ENCODE results near the gene DIAPH2. TPM values are rescaled to one million over a fixed set of nuclear protein-coding genes. Genes with fewer than 3 reads are reported as not detected.
A peak's percentile ranks its signal among the peaks of the same experiment; 100 is the strongest.

Gene DIAPH2
- total RNA-seq, 1 donor from 2014 or later = 34.2 TPM

DNA sequence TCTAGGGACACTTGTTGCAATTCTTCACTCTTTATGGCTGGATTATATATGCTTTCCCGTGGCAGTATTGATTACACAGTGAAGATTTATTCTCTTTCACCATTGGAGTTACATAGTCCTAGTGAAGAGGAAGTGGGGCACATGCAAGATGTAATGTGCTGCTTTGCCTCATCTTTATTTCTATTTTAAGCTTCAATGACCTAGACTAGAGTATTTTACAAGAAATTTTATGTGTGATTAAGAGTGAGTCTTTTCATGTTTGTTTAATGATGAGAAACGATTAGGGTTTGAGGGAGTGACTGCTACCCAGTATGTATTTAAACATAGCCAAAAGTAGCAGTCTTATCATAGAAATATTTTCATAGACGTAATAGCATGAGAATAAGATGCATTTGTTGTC is 30.8 kb downstream of the DIAPH2 start:
- Histone ChIP-seq H3K4me1 (peaks cover 7% of the 10 kb centered on the region), H3K36me3 (no peaks in the 10 kb centered on the region), H3K27ac (no peak overlapping the region), H3K27me3 (ENCODE audit: low read depth) (no peaks in the 10 kb centered on the region), H3K4me3 (no peak overlapping the region), H3K9me3 (no peaks in the 10 kb centered on the region)
- DNase-seq = no peak
- peak in 1 of 2 donors; percentile 29 for ATAC-seq
- TF ChIP-seq, protein P1, sequence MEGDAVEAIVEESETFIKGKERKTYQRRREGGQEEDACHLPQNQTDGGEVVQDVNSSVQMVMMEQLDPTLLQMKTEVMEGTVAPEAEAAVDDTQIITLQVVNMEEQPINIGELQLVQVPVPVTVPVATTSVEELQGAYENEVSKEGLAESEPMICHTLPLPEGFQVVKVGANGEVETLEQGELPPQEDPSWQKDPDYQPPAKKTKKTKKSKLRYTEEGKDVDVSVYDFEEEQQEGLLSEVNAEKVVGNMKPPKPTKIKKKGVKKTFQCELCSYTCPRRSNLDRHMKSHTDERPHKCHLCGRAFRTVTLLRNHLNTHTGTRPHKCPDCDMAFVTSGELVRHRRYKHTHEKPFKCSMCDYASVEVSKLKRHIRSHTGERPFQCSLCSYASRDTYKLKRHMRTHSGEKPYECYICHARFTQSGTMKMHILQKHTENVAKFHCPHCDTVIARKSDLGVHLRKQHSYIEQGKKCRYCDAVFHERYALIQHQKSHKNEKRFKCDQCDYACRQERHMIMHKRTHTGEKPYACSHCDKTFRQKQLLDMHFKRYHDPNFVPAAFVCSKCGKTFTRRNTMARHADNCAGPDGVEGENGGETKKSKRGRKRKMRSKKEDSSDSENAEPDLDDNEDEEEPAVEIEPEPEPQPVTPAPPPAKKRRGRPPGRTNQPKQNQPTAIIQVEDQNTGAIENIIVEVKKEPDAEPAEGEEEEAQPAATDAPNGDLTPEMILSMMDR (IDR thresholded peaks at IDR 0.05) = no peak
- intact Hi-C loops (cut with DNase I) = no loop called here

DNA sequence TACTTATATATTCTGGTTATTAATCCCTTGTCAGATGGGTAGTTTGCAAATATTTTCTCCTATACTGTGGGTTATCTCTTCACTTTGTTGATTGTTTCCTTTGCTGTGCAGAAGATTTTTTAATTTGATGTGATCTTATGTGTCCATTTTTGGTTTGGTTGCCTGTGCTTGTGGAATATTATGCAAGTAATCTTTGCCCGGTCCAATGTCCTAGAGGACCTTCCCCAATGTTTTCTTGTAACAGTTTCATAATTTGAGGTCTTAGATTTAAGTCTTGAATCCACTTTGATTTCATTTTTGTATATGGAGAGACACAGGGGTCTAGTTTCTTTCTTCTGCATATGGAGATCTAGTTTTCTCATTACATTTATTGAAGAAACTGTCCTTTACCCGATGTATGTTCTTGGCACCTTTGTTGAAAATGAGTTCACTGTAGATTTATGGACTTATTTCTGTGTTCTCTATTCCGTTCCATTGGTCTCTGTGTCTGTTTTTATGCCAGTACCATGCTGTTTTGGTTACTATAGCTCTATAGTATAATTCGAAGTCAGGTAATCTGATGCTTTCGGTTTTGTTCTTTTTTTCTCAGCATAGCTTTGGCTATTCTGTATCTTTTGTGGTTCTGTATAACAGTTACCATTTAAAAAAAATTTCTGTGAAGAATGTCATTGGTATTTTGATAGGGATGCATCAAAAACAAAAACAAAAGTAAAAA is 34.7 kb downstream of the DIAPH2 start:
- intact Hi-C loops (cut with DNase I) = no loop called here
- TF ChIP-seq, protein P1 (IDR thresholded peaks at IDR 0.05) = no peak
- Histone ChIP-seq H3K4me1 (peaks cover 7% of the 10 kb centered on the region), H3K36me3 (no peaks in the 10 kb centered on the region), H3K4me3 (no peak overlapping the region), H3K9me3 (no peaks in the 10 kb centered on the region), H3K27me3 (ENCODE audit: low read depth) (no peaks in the 10 kb centered on the region), H3K27ac (no peak overlapping the region)
- ATAC-seq = no peak
- no peak for DNase-seq

DNA sequence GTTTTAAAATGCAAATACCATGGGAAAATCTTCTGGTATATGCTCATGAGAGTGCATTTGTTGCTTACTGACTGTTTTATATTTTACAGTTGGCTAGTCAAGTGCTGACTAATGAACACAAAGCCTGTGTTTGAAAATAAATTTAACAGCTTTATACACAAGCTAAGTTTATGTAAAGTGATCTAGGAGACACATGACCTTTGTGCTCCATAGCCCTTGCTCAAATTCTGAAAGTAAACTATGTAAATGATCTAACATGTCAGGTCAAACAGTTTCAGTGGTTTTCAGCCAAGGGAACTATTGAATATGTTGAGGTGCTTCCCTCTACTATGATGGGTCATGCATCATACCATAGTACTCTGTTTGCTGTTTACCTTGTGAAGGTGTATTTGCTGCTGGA is 36.7 kb downstream of the DIAPH2 start:
- H3K4me3 ChIP-seq = no peak overlapping the region
- H3K4me1 ChIP-seq = no peaks in the 10 kb centered on the region
- ATAC-seq (no peak), DNase-seq (no peak)
- TF ChIP-seq, protein P1 (IDR thresholded peaks at IDR 0.05) = no peak
- H3K27me3 ChIP-seq (ENCODE audit: low read depth) = no peaks in the 10 kb centered on the region
- intact Hi-C loops (cut with DNase I) = no loop called here
- no peaks in the 10 kb centered on the region for H3K9me3 ChIP-seq
- H3K27ac ChIP-seq = no peak overlapping the region
- H3K36me3 ChIP-seq = no peaks in the 10 kb centered on the region

DNA sequence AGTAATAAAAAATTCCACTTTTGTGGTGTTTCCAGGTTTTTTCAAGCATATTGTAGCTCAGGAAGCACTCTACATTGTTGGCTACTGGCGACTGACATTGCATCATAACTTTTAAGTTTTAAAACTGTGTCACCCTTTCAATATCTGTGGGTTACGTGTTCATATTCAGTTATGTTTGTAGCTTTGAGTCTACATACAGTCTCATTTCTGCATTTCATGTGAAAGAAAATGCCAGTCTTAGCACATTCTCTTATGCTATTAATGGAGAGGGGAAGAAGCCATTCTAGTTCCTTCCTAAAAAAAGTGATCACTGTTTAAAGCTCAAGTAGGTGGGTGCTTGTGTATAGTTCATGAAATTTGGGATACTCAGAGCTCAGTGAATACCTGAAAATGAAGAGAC is 38.1 kb downstream of the DIAPH2 start:
- ATAC-seq (peak in 1 of 2 donors; percentile 23), DNase-seq (no peak)
- no peak overlapping the region for H3K4me3 ChIP-seq
- H3K9me3 ChIP-seq = no peaks in the 10 kb centered on the region
- no peaks in the 10 kb centered on the region for H3K4me1 ChIP-seq
- intact Hi-C loops (cut with DNase I) = no loop called here
- H3K27me3 ChIP-seq (ENCODE audit: low read depth) = no peaks in the 10 kb centered on the region
- H3K27ac ChIP-seq = no peak overlapping the region
- TF ChIP-seq, protein P1 (IDR thresholded peaks at IDR 0.05) = no peak
- no peaks in the 10 kb centered on the region for H3K36me3 ChIP-seq

DNA sequence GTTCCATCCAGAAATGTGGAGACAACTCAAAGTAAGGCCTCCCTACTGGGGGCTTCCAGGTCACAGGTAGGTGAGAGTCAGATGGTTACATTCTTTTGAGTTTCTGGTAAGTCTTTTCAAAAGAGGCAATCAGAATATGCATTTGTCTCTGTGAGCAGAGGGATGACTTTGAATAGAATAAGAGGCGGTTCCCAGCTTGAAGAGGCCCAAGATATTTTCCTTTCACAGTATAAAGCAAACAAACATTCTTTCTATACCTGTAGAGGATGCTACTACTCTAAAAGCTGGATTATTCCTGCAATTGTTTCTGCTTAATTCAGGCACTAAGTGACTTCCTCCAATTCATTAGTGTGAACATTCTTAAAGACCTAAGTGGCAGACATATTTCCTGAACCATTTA is 44.4 kb downstream of the DIAPH2 start:
- H3K9me3 ChIP-seq = no peaks in the 10 kb centered on the region
- no peaks in the 10 kb centered on the region for H3K27me3 ChIP-seq (ENCODE audit: low read depth)
- intact Hi-C loops (cut with DNase I) = no loop called here
- no peaks in the 10 kb centered on the region for H3K4me1 ChIP-seq
- H3K36me3 ChIP-seq = no peaks in the 10 kb centered on the region
- ATAC-seq (no peak), DNase-seq (no peak)
- TF ChIP-seq, protein P1 (IDR thresholded peaks at IDR 0.05) = no peak
- no peak overlapping the region for H3K4me3 ChIP-seq
- H3K27ac ChIP-seq = no peak overlapping the region

Data from lower lobe of right lung (tissue), 2 donors.